Smooth muscle cell of the brain vasculature (primary cell): ENCODE measurements around the gene HLA-DQA2.
A peak's percentile ranks its signal among the peaks of the same experiment; 100 is the strongest.
"Not testable (repeated sequence)": the region's sequence is repeated elsewhere in the genome, so short reads cannot be mapped to it uniquely, and the experiment has no call there.

Experiments
- DNase-seq: peaks from one replicate; pipeline ENCODE4 v3.0.0-alpha.2; 2012; ENCODE audit warnings: low read depth, low spot score

HLA-DQA2 gene

GRCh38 chr6:32741031-32741960 lies at the start of gene HLA-DQA2:
Gene HLA-DQA2 (plus strand): TSS chr6:32741391. CDS start chr6:32741444, 53 bp downstream.
- DNase-seq: no peak

- DNase-seq: no peak
These were observed 49.2 kb upstream of the HLA-DQA2 start for GRCh38 chr6:32692019-32692418.

- no peak for DNase-seq
These were observed 44.2 kb upstream of the HLA-DQA2 start for GRCh38 chr6:32697031-32697430.

- DNase-seq: peak; percentile 24
These were observed 40.7 kb upstream of the HLA-DQA2 start for GRCh38 chr6:32700391-32701040.

- no peak for DNase-seq
These were observed 37.8 kb upstream of the HLA-DQA2 start for GRCh38 chr6:32703347-32703746.

DNA sequence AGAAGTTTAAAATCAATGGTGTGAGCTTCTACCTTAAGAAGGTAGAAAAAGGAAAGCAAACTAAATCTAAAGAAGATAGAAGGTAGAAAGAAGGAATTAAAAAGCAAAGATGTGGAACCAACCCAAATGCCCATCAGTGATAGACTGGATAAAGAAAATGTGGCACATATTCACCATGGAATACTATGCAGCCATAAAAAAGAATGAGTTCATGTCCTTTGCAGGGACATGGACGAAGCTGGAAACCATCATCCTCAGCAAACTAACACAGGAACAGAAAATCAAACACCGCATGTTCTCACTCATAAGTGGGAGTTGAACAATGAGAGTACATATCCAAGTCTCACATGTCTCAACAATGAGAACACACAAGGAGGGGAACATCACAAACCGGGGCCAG lies 36.0 kb upstream of the HLA-DQA2 start:
- not testable (repeated sequence) for DNase-seq

- DNase-seq: no peak
These were observed 31.6 kb upstream of the HLA-DQA2 start for GRCh38 chr6:32709625-32710024.

DNA sequence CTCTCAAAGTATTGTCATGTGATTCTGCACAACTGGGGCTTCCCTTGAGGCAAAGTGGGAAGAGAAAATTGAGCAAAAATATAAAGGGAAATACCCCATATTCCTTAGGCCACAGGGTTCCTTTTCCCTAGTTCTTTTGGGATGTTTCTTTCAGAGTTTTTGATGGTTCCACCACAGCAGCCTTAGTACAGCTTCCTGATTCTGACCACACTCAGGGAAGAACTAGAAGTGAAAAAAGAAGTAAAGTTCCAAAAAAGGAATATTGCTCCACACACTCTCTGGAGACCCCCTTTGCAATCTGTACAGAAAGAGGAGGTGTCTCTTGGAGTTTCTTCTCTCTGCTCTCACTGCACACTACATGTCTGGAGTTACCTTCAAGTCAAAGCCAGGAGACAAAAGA lies 27.9 kb upstream of the HLA-DQA2 start:
- no peak for DNase-seq

DNA sequence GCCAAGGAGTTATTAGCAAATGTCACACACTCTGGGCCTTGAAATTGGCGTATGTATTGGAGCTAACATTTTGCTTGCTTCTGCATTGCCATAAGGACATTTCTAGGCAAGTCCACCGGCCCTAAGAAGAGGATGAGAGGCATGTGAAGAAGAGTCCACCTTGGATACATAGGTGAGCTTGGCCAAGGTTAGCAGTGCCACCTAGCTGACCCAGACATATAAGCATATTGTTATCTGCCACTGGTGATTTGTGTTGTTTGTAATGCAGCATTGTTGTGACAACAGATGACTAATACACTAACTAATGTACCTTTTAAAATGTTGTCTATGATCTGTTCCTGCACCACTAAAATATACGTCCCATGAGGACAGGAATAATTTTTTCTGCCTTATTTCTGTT lies 24.8 kb upstream of the HLA-DQA2 start:
- DNase-seq: no peak

GRCh38 chr6:32718879-32719278 lies 22.3 kb upstream of the HLA-DQA2 start:
- no peak for DNase-seq

DNA sequence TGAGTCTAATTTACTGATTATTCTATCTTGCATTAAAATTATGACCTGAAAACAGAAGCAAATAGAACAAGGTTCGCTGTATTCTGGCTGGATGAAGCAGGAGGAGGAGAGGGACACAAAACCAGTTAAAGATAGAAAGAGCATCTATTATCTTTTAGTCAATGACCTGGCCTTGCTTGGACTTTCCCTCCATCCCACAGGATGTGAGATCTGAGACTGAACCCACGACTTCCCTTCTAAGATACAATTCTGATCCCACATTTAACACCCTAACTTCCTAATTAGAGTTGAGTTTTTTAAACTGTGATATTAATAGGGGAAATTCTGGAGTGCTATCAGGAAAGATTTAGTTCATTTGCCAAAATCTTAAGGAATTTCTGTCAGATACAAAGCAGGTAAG lies 3.1 kb upstream of the HLA-DQA2 start:
- no peak for DNase-seq

- DNase-seq: no peak
These were observed 1.2 kb downstream of the HLA-DQA2 start for GRCh38 chr6:32742374-32742773.

DNA sequence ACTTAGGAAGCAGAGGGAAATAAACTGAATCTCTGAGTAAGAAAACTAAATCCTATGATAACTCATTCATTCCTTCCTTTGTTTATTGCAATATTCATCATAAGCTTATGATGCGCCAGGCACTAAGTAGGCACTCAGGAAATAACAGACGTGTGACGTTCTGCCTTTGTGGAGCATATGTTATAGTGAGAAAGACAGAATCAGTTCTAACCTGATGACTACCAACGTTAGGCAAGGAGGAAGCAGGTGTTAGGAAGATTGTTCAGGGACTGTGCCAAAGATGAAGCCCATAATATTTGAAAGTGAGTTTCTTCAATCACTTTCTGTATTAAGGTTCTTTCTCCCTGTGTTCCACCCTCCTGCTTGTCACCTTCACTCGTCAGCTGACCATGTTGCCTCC lies 3.6 kb downstream of the HLA-DQA2 start:
- no peak for DNase-seq

GRCh38 chr6:32745649-32746048 lies 4.5 kb downstream of the HLA-DQA2 start:
- DNase-seq: not testable (repeated sequence)

GRCh38 chr6:32752580-32752979 lies 11.4 kb downstream of the HLA-DQA2 start:
- DNase-seq: no peak

DNA sequence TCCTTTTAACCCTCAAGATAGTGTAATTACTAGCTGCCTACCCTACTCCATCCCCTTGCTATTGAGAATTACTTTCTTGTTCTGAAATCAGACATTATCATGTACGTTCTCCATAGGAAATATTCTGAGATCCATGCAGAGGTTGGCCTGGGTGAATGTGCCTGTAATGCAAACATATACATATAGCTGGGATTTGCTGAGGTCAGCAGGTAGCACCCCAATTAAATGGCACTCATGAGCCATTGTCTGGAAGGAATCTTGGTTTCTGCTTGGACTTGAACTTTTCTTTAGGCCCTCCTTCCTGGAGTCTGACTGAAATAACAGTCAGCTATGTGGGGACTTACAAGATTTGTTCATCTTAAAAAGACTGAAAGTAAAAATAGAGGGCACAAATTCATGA lies 18.5 kb downstream of the HLA-DQA2 start:
- DNase-seq: no peak

DNA sequence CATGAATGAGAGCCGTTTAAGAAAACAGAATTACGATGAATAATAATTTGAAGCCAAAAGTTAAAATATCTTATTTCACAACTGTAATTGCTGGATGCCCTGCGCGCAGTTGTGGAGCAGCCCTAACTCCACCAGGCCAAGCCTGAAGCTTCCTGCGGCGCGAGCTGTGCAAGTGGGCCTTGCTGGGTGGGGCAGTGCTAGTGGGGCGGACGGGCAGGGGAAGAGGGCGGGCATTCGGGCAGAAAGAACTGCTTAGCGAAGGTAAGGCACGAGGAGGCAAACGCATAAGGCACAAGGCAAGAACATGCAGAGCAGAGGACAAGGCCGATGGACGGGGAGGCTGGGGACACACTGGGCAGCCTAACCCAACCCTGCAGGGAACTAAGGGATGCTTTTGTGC lies 19.9 kb downstream of the HLA-DQA2 start:
- DNase-seq: no peak

DNA sequence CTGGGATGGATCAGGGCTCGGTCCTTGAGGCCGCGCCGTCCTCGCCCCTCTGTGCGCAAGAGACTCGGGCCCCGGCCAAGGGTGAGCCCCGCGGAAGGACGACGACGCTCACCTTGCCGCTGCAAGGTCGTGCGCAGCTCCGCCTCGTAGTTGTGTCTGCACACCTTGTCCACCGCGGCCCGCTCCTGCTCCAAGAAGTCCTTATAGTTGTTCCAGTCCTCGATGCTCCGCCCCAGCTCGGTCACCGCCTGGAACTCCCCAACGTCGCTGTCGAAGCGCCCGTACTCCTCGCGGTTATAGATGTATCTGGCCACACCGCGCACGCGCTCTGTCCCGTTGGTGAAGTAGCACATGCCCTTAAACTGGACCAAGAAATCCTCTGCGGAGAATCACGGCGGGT lies 20.4 kb downstream of the HLA-DQA2 start:
- DNase-seq: no peak

- no peak for DNase-seq
These were observed 22.2 kb downstream of the HLA-DQA2 start, which contains the start of gene HLA-DQB2 for GRCh38 chr6:32763421-32763820. Gene HLA-DQB2 (minus strand): TSS chr6:32763532. CDS start chr6:32763470, 62 bp downstream.

- no peak for DNase-seq
These were observed 22.9 kb downstream of the HLA-DQA2 start for GRCh38 chr6:32764048-32764447.

DNA sequence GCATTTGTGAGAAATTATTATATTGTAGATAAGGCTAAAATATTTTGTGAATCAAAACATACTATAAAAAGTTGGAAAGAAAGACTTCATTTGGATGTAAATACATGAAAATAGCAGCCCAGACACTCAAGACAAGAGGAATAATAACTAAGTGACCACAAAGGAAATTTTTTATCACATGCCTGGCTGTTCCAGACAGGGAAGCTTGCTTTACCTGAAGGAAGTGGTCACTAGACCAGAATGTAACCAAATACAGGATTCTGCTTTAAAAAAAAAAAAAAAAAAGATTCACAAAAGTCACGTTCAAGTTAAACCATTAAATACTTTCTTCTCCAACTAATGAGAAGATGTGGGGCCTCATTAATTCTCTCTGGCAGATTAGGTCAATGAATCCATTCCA lies 31.5 kb downstream of the HLA-DQA2 start:
- no peak for DNase-seq

- no peak for DNase-seq
These were observed 33.2 kb downstream of the HLA-DQA2 start for GRCh38 chr6:32774426-32774825.

GRCh38 chr6:32775071-32775470 lies 33.9 kb downstream of the HLA-DQA2 start:
- no peak for DNase-seq
